ENCODE results near the gene PODNL1. TPM values are rescaled to one million over a fixed set of nuclear protein-coding genes. Genes with fewer than 3 reads are reported as not detected.

Gene PODNL1
- polyA plus RNA-seq, 2 donors = 3.9 to 5.3 TPM

- no peak overlapping the region for H3K4me3 ChIP-seq (ENCODE audit: low read depth in 1 of 2, low read length in 2 of 2)
- peaks cover 20 to 33% of the 10 kb centered on the region in 2 donors for H3K4me1 ChIP-seq (ENCODE audit: control insufficient read depth in 2 of 2, insufficient read depth in 2 of 2, low read length in 1 of 2)
- 47 to 60% methylated on average over 12 of the region's 12 CpGs for WGBS, 2 donors
These were observed 56.9 kb downstream of the PODNL1 start for GRCh38 chr19:13881251-13881691.

More at GRCh38 chr19:13881251-13881691, 56.9 kb downstream of the PODNL1 start:
- Histone ChIP-seq H3K27me3 (ENCODE audit: control insufficient read depth in 1 of 2, insufficient read depth in 2 of 2, low read length in 2 of 2) (no peaks in the 10 kb centered on the region), H3K9me3 (ENCODE audit: control insufficient read depth in 2 of 2, insufficient read depth in 1 of 2, low read depth in 1 of 2, low read length in 1 of 2) (no peaks in the 10 kb centered on the region), H3K27ac (ENCODE audit: low read depth in 2 of 2, low read length in 1 of 2) (peak overlapping the region in 1 of 2 donors; percentile 82), H3K36me3 (ENCODE audit: control insufficient read depth in 2 of 2, insufficient read depth in 2 of 2, low read length in 1 of 2) (no peaks in the 10 kb centered on the region)

Other genes starting within 250 kb of the PODNL1 start
- gene MRI1, start 173.9 kb downstream of the PODNL1 start, polyA plus RNA-seq = 10 to 100 TPM; 17.7 to 28.9 TPM
- 100 to 1,000 TPM; 135 to 174 TPM for gene C19orf53, start 164.0 kb downstream of the PODNL1 start, polyA plus RNA-seq
- 10 to 100 TPM; 10.1 to 17.0 TPM for gene ZSWIM4, start 143.0 kb downstream of the PODNL1 start, polyA plus RNA-seq
- not detected for gene NANOS3, start 61.3 kb downstream of the PODNL1 start, polyA plus RNA-seq
- gene BRME1, start 32.3 kb downstream of the PODNL1 start, polyA plus RNA-seq = 10 to 100 TPM in 1 of 2 donors, 1 to 10 TPM in 1; 7.5 to 13.0 TPM
- 10 to 100 TPM; 34.0 to 58.9 TPM for gene CC2D1A, start 32.2 kb downstream of the PODNL1 start, polyA plus RNA-seq
- 10 to 100 TPM; 31.6 to 50.5 TPM for gene DCAF15, start 14.1 kb upstream of the PODNL1 start, polyA plus RNA-seq
- 1 to 10 TPM; 3.8 to 6.6 TPM for gene RFX1, start 67.9 kb upstream of the PODNL1 start, polyA plus RNA-seq
- gene RLN3, start 89.7 kb upstream of the PODNL1 start, polyA plus RNA-seq = not detected
- gene IL27RA, start 93.3 kb upstream of the PODNL1 start, polyA plus RNA-seq = 1 to 10 TPM; 1.3 to 2.3 TPM
- under 1 TPM; 0.08 to 0.45 TPM for gene PALM3, start 123.7 kb upstream of the PODNL1 start, polyA plus RNA-seq
- gene MISP3, start 134.4 kb upstream of the PODNL1 start, polyA plus RNA-seq = 1 to 10 TPM; 3.1 to 7.1 TPM
- not detected for gene C19orf67, start 147.4 kb upstream of the PODNL1 start, polyA plus RNA-seq
- 10 to 100 TPM; 27.6 to 28.4 TPM for gene SAMD1, start 152.3 kb upstream of the PODNL1 start, polyA plus RNA-seq
- gene PRKACA, start 179.3 kb upstream of the PODNL1 start, polyA plus RNA-seq = 10 to 100 TPM; 31.2 to 32.2 TPM
- 10 to 100 TPM in 1 of 2 donors, 1 to 10 TPM in 1; 9.1 to 14.6 TPM for gene ASF1B, start 198.2 kb upstream of the PODNL1 start, polyA plus RNA-seq

All from esophagus (tissue), 2 donors.